ENCODE measurements around the gene PRMT2.

- no peak for TF ChIP-seq CTCF (IDR thresholded peaks at IDR 0.05)
- no peak for TF ChIP-seq POLR2A (IDR thresholded peaks at IDR 0.05)
Measured at GRCh38 chr21:46667741-46668380, 32.4 kb downstream of the PRMT2 start.

Data from prostate gland (tissue), 2 donors.